Gastroesophageal sphincter (tissue), 3 donors: ENCODE data around the gene KRTAP12-1.

Experiments
- CTCF ChIP-seq, 4 experiments: fragments of 200-600 bp in 2 of 4; fragments of 450-650 bp in 2 of 4; sonication (generic) in 1 of 4; IDR thresholded peaks; one replicate each; pipeline ENCODE4 v1.5.1; 2017 to 2019; ENCODE audit warnings: antibody characterized with exemption in 4 of 4, mild to moderate bottlenecking in 2 of 4, moderate library complexity in 2 of 4
- EP300 ChIP-seq: sonication (generic); formaldehyde crosslinking; IDR thresholded peaks from one replicate; pipeline ENCODE4 v1.6.1; 2017; ENCODE audit warnings: antibody characterized with exemption, mild to moderate bottlenecking
- POLR2A ChIP-seq, 2 donors: fragments of 450-650 bp; IDR thresholded peaks; one replicate each; pipeline ENCODE4 v1.6.1; 2017; ENCODE audit warnings: antibody characterized with exemption in 2 of 2, mild to moderate bottlenecking in 2 of 2, moderate library complexity in 1 of 2
- POLR2AphosphoS5 ChIP-seq: sonication (generic); formaldehyde crosslinking; IDR thresholded peaks from one replicate; pipeline ENCODE4 v1.6.1; 2017; ENCODE audit warnings: antibody characterized with exemption

- no peak for TF ChIP-seq POLR2AphosphoS5
- no peak for TF ChIP-seq CTCF (IDR thresholded peaks at IDR 0.05)
- no peak for TF ChIP-seq POLR2A (IDR thresholded peaks at IDR 0.05)
- TF ChIP-seq EP300, result no peak
Observed at GRCh38 chr21:44684483-44684882, 2.5 kb upstream of the KRTAP12-1 start.
